ENCODE results near the gene RAB11FIP2.

GRCh38 chr10:118034791-118035261 lies 11.9 kb downstream of the RAB11FIP2 start:
- TF ChIP-seq CTCF (IDR thresholded peaks at IDR 0.05 in 8 of 11, conservative IDR thresholded peaks at IDR 0.05 in 3 of 11) (no peak), POLR2A (IDR thresholded peaks at IDR 0.05) (no peak)

Data from spleen (tissue), 7 donors.